Thyroid gland (tissue), 4 donors: ENCODE results near the gene MID1.

ENCODE experiments used
- CTCF ChIP-seq, 6 experiments: fragments of 200-600 bp in 3 of 6; fragments of 450-650 bp in 3 of 6; sonication (generic) in 3 of 6; IDR thresholded peaks; one replicate each; pipeline ENCODE4 v1.5.1; 2016 to 2019; ENCODE audit warnings: antibody characterized with exemption in 6 of 6, mild to moderate bottlenecking in 2 of 6, inconsistent platforms in 1 of 6, moderate library complexity in 1 of 6
- POLR2A ChIP-seq, 2 donors: fragments of 450-650 bp; IDR thresholded peaks; one replicate each; pipeline ENCODE4 v1.6.1; 2017; ENCODE audit warnings: antibody characterized with exemption in 2 of 2, mild to moderate bottlenecking in 2 of 2, moderate library complexity in 1 of 2

- TF ChIP-seq CTCF (IDR thresholded peaks at IDR 0.05) (no peak), POLR2A (IDR thresholded peaks at IDR 0.05) (no peak)
These were observed 81.6 kb downstream of the MID1 start for GRCh38 chrX:10538831-10539230.
